Left renal cortex interstitium (tissue), 4 donors: ENCODE measurements around the gene HPX. TPM values are rescaled to one million over a fixed set of nuclear protein-coding genes. Genes with fewer than 3 reads are reported as not detected.

Experiments
- DNase-seq, 4 donors: peaks; one replicate each; pipeline ENCODE4 v3.0.0-alpha.2; 2013; ENCODE audit warnings: low read depth in 4 of 4, low spot score in 2 of 4, missing footprints in 1 of 4
- polyA plus RNA-seq, 4 donors: library from polyadenylated mRNA; unstranded; fragments of 120-200 nt; gene quantifications; one replicate each; pipeline ENCODE4 v1.2.1, GENCODE V29; 2013; ENCODE audit not compliant: insufficient read length in 4 of 4

The HPX gene
- polyA plus RNA-seq, 4 donors: 1.7 to 8.6 (median 5.9) TPM

DNA sequence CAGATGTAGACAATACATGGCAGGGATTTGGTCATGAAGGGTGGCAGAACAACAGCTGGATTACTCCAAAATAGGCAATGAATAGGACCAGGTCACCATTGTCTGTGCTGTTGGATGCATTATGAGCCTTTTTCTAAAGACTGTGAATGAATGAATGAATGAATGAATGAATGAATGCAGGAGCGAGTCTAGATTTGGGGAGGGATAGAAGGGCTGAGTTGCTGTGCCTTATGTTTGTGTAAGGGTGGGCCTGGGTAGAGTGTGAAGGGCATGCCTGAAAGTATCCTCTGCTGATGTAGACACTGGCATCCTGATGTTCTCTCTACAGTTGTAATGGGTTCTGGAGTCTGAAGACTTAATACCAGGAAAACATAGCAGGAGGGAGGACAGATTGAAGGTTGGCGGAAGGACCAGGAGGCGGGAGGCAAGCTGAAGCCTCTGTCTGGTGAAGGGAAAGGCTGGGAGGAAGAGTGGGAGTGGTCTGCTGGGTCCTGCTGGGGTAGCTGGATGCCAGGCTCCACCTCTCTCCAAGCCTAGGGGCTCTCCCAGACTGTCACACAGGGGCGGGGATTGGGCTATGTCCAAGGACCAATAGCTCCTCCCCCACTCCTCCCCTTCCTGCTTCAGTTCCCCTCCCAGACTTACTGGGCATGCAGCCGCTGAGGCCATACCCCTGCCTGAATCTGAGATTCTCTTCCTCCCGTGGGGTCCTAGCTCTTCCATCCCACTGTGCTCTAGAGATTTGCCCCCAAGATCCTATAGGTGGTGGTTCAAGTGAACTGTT lies 28.1 kb upstream of the HPX start:
- peak; percentile 75 to 94 (median 86) for DNase-seq

DNA sequence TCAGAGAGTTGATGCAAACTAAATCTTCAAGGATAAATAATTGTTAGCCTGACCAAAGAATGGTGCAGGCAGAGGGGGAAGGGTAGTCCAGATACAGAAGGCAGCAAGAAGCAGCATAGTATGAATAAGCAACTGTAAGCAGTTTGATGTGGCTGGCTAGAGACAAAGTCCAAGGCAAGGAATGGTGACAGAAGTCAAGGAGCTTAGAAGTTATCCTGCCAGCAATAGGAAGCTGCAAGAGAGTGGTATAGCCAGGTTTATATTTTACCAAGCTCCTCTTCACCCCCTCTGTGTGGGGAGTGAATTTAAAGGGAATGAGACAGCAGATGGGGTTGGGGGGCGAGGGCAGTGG lies 18.3 kb upstream of the HPX start:
- DNase-seq: no peak

DNA sequence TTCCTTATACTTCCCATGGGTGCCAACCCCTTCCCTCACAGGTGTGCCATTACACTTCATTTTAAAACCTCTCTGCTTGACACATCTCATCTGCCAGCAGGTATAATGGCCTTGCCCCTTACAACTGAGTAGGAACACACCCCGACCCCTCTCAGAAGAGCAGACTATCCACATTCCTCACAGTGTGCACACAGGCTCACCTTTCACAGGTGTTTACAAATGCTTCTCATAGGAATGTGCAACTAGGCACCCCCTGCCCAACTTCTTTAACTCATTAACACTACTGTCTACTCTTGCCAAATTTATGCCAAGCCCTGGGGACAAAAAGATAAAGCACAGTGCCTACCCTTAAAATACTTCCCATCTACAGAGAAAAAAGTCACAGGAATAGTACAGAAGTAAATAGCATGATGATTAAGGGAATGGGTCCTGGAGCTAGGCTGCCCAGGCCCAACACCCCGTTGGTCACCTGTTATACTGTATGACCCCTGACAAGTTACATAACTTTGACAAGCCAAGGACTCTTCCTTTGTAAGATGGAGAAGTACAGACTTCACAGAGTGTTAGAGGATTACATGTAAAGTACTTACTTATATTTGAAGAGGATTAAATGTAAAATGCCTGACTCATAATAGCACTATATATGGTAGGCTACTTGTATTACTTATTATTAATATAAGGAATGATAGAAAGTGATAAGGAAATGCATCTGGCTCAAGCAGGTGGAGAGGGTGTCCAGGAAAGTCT lies 17.7 kb upstream of the HPX start:
- no peak for DNase-seq

DNA sequence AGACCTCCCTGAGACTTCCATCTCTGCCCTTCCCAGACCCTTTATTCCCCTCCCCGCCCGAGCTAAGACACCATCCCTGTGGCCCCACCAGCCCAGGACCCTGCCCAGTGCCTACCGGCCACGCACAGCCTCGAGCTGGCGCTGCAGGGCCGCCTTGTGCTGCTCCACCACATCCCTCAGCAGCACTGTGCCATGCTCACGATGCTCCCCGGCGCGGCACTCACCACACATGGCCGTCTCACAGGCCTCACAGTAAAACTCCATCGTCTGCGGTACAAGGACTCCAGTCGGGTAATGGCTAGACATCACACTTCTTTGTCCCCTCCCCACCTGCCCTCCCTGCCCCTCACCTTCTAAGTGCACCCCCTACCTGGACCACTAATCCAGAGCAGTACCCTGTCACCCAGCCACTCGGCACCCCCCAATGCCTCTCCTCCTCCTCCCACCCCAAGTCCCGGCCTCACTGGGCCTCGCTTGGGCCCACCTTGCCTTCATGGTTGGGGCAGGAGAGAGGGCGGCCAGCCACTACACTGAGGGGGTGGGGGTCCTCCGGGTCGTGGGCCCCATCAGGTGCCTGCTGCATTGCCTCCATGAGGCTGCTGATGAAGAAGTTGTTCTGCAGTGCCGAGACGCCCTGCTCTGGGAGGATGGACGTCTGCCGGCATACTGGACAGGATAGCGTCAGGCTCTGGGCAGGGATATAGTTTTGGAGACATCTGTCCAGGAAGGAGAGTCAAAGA lies 17.0 kb upstream of the HPX start:
- DNase-seq: no peak

DNA sequence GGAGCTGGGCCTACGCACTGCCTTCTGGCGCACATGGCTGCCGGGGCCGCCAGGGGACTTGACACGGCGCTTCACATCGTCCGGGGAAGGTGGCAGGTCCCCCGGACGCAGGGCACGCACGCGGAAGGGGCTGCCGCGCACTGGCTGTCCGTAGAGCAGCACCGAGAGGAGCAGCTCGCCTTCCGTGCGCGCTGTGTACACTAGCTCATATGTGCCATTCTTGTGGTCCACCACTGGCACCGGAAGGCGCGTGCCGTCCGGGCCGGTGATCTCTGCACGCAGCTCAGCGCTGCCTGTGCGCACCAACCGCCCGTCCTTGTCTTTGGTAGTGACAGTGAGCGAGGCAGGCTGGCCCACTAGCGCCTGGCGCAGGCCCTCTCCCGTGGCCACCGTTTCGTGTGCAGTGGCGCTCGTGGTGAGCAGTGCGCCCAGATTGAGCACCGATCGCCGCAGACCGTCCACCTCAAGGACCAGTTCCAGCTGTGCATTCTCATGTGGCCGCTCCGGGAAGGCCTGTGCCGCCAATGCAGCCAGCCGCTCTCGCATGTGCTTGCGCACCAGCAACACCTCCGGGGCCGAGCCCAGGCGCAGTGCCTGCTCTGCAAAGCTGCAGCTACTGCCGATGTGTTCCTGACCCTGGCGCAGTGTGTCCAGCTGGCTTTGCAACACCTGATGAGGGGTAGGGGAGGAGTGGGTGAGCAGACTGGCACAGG lies 15.7 kb upstream of the HPX start:
- DNase-seq: no peak

DNA sequence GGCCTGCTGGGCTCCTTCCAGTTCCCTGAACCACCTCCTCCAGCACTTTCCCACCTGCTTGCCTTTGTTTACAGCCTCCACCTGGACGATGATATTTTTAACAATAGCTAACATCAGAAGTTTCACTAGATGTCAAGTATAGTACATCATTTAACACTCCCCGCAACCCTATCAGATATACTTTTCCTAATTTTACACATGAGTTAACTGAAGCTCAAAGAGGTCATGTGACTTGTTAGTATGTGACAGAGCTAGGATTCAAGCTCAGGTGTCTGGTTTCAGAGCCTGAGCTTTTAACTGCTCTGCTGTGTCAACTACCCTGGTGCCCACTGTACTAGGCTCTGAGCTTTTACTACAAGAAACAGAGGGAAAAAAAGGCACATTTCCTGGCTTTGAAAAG lies 14.3 kb upstream of the HPX start:
- peak in 1 of 4 donors; percentile 25 for DNase-seq

DNA sequence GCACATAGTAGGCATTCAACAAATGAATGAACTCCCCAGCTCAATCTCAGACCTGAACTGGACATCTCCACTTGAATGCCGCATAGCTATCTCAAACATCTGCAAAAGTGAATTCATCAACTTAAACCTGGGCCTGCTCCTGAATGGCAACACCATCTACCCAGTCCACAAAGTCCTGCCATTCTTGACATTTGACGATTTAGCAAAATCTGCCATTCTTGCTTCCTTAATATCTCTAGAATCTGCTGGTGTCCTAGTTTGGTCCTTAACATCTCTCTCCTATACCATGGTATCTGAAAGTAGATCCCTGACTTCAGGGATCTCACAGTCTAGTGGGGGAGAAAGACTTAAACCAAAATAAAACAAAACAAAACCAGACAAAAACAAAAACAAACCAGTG lies 12.4 kb upstream of the HPX start:
- no peak for DNase-seq

DNA sequence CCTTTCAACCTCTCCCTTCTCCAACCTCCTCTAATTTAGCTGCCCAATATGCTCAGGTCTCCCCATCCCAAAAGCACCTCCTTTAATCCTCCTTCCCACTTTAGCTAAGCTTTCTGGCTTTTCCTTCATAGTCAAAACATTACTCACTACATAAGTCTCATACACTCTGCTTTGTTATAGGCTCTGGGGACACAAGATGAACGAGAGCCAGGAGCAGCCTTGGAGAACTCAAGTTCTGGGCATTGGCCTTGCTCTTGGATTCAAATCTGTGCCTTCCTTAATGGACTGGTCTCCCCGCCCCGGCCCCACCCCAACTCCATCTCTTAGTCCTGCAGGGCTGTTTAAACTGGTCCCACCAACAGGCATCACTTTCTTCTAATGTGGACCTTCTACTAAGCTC lies 11.4 kb upstream of the HPX start:
- no peak for DNase-seq

DNA sequence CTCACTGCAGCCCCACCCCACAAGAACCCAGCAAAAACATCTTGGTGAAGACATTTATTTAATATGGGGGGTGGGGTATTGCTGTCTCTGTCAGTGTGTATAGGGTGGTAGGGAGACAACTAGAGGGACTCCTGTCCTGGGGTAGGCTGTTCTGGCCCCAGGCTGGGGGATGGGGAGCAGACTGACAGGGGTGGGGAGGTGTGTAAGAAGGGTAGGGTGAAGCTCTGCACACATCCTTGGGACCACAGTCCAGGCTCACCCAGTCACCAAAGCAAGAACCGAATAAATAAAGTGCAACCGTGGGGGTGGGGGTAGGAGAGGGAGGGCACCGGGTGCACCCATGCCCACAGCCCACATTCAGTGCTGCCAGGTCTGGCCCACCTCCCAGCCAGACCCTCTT lies 7.8 kb upstream of the HPX start:
- no peak for DNase-seq

DNA sequence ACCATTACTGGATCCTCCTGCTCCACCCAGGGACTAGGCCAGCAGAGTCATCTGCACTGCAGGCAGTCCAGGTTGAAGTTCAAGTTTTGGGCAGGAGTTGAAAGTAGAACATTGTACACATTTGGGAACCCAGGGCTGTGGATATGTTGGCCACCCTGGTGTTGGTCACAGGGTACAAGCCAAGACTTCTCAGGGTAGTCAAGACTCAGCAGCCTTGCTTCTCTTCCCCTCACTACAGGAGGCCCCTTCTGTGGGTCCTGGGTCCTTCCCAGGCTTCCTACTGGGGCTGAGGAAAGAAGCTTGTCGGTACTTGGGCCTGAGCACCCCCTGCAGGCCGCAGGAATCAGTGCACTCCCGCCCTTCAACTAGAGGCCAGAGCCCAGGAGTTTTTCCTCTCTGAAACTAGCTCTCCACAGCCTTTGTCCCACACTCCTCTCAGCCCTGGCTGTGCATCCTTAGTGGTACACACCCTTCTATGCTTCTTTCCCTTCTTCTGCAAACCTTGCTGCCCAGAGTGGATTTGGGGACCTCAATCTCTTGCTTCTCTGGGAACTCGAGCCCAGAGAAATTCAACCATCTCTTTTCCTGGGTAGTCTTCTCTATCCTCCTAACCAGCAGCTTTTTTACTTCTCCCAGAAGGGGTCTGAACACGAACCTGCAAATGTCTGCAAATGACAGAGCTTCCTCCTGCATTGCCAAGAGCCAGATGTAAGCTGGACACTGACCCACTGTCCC lies 2.6 kb upstream of the HPX start:
- no peak for DNase-seq

DNA sequence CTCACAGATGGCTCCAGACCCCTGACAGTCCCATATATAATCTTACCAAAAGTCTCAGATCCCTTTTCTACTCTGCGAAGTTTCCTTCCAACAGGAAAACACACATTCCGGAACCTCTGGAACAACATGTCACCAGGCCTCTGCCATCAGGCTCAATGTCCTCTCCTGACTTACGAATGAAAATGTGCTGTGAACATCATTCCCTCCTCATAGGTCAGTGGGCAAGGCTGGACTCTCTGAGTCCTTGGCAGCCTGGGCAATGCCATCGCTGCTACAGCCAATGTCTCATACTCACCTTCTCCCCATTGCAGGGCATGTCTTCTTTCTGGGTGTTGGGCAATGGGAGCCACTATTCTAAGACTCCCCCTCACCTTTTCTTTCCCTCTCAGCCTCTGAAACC lies 1.7 kb upstream of the HPX start:
- DNase-seq: no peak

DNA sequence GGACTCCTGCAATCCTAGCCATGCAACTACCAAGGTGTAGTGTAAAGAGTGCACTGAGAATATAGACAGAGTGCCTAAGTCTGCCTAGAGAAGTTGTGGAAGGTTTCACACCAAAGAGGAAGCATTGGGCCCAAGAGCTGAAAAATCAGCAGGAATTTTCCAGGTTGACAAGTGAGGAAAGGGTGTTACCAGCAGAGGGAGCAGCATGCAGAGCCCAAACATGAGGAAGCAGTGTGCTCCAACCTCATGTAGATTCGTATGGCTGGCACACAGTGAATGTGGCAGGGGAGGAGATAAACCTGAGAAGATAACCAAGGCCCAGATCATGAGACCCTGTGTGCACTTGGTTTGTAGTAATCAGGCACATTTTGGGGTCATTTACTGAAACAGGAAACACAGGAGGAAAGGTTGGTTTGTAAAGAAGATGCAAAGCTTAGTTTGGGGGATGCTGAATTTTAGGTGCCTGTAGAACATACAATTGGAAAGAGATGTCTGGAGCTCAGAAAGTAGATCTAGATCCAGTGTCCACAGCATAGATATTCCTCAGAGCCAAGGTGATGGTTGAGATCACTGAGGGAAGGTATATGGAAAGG lies 1.7 kb downstream of the HPX start:
- peak in 1 of 4 donors; percentile 25 for DNase-seq

DNA sequence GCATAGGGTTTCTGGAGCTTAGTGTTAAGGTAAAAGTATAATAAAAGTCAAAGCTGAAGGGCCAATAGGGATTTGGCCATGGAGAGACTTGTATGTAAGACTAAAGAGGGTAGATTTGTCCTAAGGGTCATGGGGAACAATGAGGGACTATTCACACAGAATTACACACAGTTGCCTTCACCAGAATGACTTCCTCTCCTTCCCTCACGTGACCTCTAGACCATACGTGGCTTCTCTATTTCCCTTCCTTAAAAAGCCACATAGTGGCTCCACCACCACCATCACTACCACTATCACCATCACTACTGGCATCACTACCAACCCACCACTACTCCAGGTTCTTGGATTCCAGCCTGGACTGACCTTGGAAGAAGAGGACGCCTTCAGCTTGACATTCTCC lies 2.8 kb downstream of the HPX start:
- no peak for DNase-seq

DNA sequence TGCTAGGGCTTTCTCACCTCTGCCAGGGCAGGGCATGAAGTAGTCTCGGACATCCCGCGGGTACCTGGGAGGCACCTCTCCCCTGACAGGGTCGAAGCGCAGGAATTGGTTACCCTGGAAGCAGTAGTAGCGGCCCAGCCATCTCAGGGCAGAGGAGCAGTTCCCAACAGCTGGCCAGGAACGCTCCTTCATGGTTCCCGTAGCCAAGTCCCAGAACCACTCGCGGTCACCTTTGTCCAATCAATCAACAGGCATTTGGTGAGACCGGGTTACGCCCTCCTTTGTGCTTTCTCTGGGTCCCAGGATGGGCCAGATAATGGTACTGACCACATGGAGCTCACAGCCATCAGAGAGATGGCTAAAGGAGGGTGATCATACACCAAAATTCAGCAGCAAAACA lies 3.4 kb downstream of the HPX start:
- DNase-seq: no peak

DNA sequence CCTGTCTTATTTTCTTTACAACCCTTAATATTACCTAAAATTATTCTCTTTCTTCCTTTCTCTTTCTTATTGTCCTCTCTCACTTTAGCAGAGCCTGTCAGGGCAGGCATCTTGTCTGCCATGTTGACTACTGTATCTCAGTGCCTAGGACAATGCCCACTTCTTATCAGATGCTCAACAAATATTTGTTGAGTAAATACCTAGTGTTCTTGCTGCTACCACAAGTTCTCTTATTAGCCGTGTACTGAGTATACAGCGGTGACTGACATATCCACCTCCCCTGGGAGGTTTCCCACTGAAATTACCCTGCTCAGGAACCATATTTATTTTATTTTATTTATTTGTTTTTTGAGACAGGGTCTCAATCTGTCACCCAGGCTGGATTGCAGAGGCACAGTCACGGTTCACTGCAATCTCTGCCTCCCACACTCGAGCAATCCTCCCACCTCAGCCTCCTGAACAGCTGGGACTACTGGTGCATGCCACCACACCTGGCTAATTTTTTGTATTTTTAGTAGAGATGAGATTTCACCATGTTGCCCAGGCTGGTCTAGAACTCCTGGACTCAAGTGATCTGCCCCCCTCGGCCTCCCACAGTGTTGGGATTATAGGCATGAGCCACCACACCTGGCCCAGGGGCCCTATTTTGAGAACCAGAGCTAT lies 6.7 kb downstream of the HPX start:
- no peak for DNase-seq

DNA sequence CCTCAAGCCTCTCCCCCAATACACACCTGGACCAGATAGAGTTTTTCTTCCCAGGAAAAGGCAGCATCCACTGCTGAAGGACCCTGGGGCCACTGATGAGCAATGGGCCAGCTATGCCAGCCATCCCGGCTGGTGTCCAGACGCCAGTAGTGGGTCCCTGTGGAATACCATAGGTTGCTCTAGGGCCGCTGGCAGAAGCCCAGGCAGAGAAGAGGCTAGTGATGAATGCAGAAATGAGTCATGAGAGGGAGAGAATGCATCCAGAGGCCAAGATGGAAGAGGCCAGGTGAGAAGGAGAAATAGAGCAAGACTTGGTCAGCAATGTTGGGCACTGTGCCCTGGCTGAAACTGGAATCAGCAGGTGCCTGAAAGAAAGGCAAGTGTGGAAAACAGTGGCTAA lies 8.9 kb downstream of the HPX start:
- DNase-seq: no peak

DNA sequence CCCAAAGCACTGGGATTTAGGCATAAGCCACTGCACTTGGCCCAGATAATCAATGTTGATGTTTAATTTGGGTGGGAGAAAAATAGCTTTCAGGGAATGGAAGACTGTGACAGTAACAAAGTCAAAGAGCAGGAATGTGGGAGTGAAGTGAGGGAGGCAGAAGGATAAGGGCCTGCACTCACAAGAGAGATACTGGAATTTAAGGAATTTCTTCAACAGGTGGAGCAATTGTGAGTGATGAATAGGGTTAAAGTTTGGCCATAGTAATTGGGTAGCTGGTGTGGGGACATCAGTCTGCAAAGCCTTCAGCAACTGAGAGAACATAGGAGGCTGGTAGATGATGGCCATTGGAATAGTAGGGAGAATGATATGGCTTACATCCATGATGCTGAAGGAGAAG lies 13.3 kb downstream of the HPX start:
- DNase-seq: no peak

DNA sequence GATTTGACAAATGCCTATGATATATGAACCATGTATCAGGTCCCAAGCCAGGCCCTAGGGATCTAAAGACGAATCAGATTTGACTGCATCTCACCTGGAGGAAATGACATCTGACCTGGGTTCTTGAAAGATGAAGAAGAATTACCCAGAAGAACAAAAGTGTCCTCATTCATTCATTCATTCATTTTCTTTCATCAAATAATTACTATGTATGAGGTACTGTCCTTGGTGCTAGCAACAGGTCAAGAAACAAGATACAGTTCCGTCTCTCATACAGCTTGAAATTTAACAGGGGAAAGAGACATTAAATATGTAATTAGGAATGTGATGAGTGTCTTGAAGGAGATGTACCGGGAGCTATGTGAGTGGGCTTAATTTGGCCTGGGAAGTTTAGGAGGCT lies 20.1 kb downstream of the HPX start:
- DNase-seq: no peak

DNA sequence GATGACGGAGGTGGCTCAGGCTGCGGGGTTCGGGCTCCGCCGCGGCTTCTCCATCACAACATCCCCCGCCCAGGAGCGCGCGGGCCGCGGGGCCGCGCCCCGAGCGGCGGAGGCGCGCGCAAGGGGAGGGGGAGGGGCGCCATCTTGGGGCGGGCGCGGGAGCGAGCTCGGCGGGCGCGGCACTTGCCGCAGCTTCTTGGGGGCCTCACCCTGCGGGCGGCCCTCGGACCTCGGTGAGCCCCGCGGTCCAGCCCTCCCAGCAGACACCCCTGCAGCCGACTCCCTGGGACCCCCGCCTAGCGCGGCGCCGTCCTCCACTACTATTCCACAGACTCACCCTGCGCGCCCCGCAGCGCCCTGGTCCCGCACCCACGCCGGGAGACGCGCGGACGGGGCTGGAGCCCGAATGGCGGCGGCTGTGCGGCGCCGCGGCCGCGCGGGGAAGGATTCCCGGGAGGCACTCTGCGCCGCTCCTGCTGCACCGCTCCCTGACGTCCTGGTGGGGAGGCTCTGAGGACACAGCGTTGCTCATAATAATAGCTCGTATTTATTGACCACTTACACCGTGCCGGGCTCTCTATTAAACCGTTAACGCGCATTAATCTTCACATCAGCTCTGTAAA lies 21.7 kb downstream of the HPX start, which contains the start of gene APBB1:
Gene APBB1 (minus strand): TSS at position 86 of the 623 bp plus-strand sequence. CDS start 7,747 bp downstream, outside the sequence.
- DNase-seq: peak in 3 of 4 donors; percentile 53 to 61 (median 61)
